HL-60/S4 (cell line): Measurements from ENCODE around the gene PNKD.

Experiments used
- in situ Hi-C: fragments of 300-500 bp; cut with MboI; formaldehyde crosslinking; loops from 2 replicates; pipeline ENCODE4 v1.14.3; 2022; ENCODE audit warnings: low sequenced_read_pairs

PNKD gene

GRCh38 chr2:218366621-218367414 lies 96.5 kb downstream of the PNKD start:
- in situ Hi-C loops, result no loop called here

DNA sequence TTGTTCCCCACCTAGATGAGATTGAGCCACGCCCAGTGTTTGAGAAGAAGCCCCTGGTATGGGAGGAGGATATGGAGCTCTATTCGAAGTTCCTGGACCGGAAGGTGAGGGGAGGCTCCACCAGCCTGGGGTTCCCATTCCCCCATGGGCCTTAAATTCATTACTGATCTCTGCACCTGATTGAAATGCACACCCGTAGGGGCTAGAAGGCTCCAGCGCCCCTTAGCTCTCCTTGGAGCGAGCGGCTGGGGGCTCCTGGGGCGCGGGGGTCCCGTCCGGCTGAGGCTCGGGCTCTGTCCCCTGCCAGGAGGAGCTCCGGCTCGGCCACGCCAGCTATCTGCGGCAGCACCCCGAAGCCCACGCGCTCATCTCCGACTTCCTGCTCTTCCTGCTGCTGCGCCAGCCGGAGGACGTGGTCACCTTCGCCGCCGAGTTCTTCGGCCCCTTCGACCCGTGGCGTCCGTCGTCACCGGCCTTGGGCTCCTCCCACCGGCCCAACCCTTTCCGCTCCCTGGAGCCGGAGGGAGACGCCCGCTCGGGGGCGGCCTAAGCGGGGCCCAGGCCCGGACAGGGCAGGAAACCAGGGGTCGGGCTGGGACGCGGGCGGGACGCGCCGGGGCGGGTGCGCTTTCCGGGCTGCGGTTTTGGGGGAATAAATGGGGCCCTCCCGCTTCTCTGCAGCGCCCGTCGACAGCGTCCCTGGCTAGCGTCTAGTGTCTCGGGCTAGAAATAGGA lies 97.3 kb downstream of the PNKD start:
- in situ Hi-C loops, result no loop called here

DNA sequence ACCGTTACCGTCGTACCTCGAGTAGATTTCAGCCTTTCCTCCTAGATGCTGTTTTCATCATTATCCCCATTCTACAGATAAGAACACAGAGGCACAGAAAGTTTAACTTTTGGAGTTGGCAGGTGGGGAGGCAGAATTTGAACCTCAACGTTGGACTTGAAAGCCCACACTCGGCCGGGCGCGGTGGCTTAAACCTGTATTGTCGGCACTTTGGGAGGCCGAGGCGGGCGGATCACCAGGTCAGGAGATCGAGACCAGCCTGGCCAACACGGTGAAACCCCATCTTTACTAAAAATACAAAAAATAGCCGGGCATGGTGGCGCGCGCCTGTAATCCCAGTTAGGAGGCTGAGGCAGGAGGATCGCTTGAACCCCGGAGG lies 97.8 kb downstream of the PNKD start:
- in situ Hi-C loops, result no loop called here

- in situ Hi-C loops, result no loop called here
Observed at GRCh38 chr2:218368621-218369153, 98.4 kb downstream of the PNKD start.

GRCh38 chr2:218369330-218369729 lies 99.0 kb downstream of the PNKD start:
- in situ Hi-C loops, result no loop called here

- in situ Hi-C loops, result no loop called here
Observed at GRCh38 chr2:218370410-218371063, 100.2 kb downstream of the PNKD start.

- in situ Hi-C loops, result no loop called here
Observed at GRCh38 chr2:218371983-218372350, 101.6 kb downstream of the PNKD start.

DNA sequence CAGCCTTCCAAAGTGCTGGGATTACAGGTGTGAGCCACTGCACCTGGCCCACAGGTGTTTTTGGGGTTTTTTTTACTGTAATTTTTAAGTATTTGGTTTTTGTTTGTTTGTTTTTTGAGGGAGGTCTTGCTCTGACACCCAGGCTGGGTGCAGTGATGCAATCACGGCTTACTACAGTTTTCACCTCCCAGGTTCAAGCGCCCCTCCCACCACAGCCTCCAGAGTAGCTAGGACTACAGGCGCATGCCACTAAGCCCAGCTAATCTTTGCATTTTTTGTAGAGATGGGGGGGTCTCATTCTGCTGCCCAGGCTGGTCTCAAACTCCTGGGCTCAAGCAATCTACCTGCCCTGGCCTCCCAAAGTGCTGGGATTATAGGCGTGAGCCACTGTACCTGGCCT lies 104.5 kb downstream of the PNKD start:
- in situ Hi-C loops, result no loop called here

- in situ Hi-C loops, result no loop called here
Observed at GRCh38 chr2:218375212-218375611, 104.9 kb downstream of the PNKD start.

- in situ Hi-C loops, result no loop called here
Observed at GRCh38 chr2:218378053-218378452, 107.7 kb downstream of the PNKD start.

GRCh38 chr2:218381916-218382366 lies 111.6 kb downstream of the PNKD start, which contains the start of gene SLC11A1:
TSS of gene SLC11A1 (plus strand) at chr2:218382273. CDS start at chr2:218382369, 96 bp downstream.
- in situ Hi-C loops, result no loop called here

GRCh38 chr2:218382785-218383184 lies 112.5 kb downstream of the PNKD start:
- in situ Hi-C loops, result no loop called here

GRCh38 chr2:218383892-218384519 lies 113.7 kb downstream of the PNKD start:
- in situ Hi-C loops, result no loop called here

- in situ Hi-C loops, result no loop called here
Observed at GRCh38 chr2:218384975-218385374, 114.7 kb downstream of the PNKD start.

- in situ Hi-C loops, result no loop called here
Observed at GRCh38 chr2:218386505-218387368, 116.4 kb downstream of the PNKD start.

DNA sequence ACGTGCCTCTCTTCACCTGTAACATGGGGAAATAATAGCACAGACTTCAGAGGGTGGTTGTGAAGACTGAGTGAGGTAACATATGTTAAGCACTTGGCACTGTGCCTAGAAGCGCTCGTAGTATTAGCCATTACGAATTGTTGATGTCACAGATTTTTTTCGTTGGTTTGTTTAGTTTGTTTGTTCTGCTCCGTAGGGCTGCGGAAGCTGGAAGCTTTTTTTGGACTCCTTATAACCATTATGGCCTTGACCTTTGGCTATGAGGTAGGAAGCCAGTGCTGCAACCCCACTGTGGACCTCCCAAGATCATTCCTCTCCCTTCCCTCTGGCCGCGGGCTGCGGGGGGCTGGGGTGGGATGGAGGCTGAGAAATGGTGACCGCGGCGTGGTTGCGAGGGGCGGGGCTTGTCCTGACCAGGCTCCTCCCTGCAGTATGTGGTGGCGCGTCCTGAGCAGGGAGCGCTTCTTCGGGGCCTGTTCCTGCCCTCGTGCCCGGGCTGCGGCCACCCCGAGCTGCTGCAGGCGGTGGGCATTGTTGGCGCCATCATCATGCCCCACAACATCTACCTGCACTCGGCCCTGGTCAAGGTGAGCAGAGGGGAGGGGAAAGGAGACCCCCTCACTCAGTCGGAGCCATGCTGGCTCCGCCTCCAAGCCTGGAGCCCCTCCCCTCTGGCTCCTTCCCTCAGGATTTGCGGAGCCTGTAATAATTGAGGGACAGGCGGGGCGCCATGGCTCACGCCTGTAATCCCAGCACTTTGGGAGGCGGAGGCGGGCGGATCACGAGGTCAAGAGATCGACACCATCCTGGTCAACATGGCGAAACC lies 117.3 kb downstream of the PNKD start:
- in situ Hi-C loops, result no loop called here

GRCh38 chr2:218389333-218390150 lies 119.2 kb downstream of the PNKD start:
- in situ Hi-C loops, result no loop called here

- in situ Hi-C loops, result no loop called here
Observed at GRCh38 chr2:218391202-218391601, 120.9 kb downstream of the PNKD start.
